Measurements from ENCODE around the gene TRABD2A.

TRABD2A gene

DNA sequence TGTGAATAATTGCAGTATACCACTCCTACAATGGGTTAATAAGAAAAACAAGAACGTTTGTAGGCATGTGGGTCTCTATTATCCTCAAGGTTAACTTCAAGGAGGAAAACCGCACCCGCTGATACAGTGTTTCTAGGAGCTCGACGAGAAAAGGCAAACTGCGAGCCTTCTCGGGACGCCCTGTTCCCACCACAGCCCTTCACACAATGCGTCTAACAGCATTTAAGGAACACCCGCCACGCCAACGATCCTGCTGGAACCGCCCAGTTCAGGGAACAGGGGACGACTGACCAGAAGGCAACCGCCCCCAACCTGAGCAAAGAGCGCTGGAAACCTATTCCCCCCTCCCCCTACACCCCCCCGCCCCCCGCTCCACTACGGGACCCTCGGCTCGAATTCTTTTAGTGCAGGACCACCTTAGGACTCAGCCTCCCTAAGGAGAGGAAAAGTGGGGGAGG is 23.9 kb upstream of the TRABD2A start:
- no peak for DNase-seq

DNA sequence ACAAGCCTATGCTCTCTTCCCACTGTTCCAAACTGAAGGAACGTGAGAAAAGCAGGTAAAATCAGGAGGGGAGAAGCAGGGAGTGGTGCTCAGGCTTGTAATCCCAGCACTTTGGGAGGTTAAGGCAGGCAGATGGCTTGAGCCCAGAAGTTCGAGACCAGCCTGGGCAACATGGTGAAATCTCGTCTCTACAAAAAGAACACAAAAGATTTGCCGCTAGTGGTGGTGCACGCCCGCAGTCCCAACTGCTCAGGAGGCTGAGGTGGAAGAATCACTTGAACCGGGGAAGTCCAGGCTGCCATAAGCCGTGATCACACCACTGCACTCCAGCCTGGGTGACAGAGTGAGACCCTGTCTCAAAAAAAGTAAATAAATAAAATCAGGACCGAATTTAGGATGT is 23.3 kb upstream of the TRABD2A start:
- no peak for DNase-seq

DNA sequence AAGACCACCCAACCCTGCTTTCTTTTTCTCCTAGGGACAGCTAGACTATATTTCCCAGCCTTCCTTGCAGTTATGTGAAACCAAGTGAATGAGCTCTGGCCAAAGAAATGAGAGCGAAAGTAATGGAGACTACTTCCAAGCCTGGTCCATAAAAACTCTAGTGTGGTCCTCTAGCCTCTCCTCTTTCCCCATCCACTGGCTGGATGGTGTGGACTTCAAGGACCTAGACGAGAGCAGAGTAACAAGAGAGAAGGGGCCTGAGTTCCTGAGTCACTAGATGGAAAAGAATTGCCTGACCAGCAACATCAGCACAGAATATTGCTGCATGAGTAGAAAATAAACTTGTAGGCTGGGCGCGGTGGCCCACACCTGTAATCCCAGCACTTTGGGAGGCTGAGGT is 21.6 kb upstream of the TRABD2A start:
- DNase-seq = no peak

DNA sequence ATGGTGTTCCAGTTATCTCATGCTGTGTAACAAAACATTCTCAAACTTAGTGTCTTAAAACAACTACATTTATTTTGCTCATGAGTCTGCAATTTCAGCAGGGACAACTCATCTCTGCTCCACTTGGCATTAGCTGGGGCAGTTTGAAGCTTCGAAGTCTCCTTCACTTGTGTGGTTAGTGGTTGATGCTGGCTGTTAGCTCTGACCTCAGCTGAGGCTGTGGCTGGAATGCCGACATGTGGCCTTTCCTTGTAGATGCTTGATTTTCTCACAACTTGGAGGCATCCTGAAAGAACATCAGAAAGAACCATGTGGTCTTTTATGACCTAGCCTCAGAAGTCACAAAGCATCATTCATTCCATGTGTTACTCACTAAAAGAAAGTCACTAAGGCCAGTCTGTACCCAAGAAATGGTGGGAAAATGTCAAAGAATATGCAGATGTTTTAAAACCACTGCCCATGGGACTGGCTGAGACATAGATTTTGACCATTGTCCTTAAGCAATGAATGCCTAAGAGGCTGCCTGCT is 20.8 kb upstream of the TRABD2A start:
- no peak for DNase-seq

DNA sequence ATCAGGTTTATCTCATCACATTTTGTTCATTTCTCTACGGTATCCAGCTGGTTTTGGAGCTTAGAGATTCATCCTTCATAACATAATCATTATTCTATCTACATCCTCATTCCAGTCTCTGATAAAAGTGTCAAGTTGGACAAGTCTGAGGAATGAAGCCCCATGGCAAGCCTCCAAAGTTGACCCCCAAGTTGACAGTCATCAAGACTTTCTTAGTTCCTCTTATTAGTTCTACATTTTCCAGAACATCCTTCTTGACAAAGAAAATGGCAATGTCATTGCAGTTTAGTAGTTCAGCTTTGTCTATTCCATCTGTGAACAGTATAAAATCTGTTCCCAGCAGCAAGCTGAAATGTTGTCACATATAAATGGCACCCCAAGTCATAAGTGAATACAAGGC is 20.1 kb upstream of the TRABD2A start:
- no peak for DNase-seq

DNA sequence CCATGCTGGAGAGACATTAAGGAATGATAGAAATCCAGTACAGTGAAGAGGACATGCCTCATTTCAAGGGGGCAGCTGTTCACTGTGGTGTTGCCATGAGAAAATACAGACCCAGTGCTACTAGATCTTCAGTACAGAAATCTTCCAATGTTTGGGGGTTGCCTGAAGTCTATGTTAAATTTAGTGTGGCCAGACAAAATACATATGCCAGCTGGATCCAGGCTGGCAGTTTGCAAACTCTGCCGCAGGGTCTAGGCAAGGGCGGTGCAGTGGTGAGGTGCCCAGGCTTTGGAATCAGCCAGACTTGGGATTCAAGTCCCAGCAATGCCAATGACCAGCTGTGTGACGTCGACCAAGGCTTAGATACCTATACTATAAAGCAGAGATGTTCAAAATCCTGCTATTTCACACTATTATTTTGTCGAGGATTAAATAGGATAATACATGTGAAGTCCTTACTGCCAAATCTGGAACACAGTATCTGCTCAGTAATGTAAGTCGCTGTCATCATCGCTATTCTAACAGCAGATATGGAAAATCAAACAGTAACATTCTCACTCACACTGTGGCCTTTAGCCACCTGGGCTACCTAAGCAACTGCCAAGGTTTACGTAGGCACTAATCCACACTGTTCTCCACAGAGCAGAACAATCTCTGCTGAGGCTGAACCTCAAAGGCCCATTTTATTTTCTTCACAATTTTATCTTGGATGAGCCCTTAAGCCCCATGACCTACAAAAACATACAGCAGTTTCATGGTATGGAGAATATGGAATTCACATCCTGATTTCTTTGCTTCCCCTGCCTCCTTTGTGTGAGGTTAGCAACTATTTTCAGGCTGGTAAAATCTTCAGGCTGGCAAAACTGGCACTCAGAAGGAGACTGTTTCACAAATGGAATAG is 18.7 kb upstream of the TRABD2A start:
- DNase-seq = no peak

DNA sequence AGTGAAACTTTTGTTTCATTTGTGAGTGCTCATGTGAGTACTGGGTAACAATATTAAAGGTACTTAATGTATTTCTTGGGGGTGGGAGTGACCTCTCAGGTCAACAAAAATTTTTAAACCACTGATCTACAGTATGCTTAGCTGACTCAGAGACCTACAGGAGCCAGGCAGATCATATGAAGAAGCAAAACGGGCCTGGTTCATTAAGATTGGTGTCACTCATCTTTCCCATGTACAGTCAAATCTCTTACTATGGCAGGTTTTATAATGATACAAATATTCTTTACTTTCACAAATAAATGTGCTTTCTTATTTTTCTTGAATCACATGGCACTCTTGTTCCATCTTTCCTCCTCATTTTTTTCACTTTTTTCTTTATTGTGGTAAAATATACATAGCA is 16.9 kb upstream of the TRABD2A start:
- DNase-seq = no peak

DNA sequence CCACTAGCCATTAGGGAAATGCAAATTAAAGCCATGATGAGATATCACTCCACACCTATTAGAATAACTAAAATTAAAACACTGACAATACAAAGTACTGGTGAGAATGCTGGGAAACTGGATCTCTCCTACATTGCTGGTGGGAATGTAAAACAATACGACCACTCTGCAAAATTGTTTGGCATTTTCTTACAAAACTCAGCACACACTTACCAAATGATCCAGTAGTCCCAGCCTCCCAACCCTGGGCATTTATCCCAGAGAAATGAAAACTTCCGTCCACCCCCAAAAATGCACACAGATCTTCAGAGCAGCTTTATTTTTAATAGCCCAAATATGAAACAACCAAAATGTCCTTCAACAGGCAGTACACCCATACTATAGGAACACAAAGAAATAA is 15.7 kb upstream of the TRABD2A start:
- DNase-seq = no peak

DNA sequence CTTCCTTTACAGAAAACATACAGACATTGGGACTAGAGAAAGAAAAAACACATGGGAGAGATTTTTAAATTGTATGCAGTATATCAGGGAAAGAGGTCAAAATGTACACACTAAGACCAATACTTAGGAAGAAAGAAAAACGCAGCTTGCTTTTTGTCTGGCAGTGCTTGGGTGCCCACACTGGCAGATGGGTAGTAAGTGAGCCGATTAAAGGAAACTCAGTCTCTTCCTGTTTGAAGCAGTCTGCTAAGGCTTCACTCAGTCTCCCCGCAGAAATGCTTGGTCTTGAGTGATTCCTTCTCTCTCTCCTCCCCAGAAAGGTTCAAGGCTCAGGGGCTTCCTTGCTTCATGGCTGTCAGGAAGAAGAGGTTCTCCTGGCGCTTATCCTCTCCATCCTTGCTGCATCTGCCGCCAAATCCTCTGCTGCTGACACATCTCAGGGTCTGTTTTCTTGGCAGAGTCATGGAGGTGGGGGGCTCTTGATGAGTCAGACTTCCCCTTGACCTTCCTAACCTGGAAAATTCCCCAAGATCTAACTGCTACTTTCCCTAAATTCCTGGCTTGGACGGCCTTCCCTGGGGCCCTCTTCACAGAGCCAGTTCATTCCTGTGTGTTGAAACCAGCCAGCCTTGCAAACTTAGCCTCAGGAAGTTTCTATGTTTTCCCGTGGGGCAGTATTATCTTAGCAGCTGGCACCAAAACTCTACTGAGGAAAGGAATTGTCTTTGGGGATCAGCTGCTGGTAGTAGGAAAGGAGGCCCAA is 14.1 kb upstream of the TRABD2A start:
- no peak for DNase-seq

DNA sequence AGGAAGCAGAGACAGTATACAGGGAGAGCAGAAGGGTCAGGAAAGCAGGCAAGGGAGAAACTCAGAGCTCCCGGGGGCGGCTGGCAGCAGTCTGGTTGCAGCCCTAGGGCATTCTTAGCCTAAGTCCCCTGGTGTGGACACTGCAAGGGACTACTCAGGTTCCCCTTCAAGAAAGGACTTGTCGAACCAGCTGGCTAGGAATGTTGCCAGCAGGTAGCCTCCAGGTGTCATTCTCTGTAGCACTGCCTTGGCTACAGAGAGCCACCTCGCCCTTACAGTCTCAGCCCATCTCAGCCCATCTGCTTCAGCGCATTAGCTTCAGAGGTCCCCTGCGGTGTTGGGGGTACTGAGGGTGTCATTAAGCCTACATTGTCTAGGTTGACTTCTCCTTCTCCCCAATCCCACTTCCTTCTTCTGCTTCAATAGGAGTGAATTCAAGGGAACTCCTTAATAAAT is 13.3 kb upstream of the TRABD2A start:
- no peak for DNase-seq

DNA sequence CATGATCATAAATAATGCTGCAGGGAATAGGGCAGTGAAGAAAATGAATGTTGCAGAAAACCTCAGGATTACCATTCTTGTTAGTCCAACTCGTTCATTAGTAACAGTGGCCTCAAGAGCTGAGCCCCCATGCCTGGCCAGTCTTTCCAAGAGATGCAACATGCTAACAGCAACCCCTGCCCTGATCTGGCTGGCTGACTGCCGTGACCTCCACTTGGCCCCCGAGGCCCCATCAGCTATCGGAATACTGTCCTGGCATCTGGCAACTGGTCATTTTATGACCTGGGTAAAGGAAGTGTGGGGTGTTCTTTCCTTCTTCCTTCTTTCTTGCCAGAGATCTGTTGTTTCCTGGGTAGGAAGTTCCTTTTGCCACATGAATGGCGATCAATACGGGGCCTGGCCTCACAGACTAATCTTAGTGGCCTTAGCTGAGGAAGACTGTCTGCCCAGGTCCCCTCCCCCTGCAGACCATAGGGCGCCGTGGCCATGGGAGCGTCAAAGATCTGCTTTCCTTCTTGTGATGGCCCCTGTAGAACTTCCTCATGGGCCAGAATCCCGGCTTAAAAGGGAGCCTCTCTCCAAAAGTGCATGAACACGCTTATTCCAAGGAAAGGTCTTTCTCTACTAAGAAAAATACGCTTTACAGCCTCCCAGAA is 10.6 kb upstream of the TRABD2A start:
- no peak for DNase-seq

DNA sequence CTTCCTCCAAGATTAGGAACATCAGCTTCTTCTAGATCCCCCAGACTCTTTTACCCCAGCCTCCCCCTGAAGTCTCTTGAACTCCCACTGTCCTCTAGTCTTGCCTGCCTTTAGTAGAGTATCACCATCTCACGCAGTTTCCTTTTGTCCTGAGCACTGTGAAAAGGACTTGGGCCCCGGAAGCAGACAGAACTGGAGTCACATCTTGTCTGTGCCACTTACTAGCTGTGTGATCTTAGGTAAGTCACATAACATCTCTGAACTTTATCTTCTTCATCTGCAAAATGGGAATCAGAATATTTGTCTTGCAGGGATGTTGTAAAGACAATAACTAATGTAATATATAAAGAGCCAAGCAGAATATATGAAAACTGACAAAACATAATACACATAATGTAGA is 8.4 kb upstream of the TRABD2A start:
- DNase-seq = no peak

DNA sequence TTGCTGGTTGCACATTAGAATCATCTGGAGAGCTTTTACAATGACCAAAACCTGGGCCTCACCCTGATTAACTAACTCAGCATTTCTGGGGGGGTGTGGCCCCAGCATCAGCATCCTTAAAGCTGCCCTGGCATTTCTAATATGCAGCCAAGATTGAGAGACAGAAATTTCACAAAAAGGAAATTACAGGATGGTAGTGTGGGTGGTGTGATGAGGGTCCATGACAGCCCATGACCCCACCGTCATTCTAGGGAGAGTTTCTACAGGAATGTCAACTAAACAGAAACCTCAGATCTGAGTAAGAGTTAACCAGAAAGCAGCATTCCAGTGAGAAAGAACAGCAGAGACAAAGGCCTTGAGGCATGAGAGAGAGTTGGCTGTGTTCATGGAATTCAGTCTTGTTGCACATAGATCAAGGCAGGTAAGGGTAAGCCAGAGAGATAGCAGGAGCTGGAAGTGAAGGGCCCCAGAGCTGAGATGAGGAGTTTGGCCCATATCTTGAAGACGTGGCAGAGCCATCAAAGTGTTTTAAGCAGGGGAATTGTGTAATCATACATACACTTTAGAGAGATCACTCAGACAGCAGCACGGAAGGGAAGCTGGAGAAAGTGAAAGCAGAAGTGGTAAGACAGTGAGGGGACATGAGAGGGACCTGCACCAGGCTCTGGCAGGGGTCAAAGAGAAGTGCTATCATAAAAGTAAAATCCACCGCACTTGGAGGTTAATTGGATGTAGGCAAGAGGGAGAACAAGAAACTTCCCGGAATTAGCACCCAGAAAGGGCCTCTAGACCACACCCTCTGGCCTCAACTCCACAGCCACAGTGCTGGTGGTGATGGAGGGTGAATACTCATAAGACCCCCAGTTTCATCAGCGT is 7.8 kb upstream of the TRABD2A start:
- no peak for DNase-seq

DNA sequence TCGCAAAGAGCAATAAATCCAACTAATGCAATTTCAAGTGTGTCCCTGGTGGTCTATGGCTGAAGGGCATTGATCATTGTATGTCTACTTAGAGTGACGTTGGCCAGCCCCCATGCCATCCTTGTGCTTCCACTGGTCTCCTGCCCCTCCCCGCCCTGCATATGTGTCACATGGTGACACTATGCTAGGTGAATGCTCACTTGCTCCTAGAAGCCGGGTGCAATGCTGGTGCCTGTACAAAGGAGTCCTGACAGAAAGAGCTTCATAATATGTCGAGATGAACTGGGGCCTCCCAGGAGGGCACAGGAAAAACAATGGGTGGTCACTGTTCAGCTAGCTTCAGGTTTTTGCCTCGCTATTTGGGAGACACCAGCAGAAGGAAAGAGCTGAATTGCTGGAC is 5.9 kb upstream of the TRABD2A start:
- no peak for DNase-seq

DNA sequence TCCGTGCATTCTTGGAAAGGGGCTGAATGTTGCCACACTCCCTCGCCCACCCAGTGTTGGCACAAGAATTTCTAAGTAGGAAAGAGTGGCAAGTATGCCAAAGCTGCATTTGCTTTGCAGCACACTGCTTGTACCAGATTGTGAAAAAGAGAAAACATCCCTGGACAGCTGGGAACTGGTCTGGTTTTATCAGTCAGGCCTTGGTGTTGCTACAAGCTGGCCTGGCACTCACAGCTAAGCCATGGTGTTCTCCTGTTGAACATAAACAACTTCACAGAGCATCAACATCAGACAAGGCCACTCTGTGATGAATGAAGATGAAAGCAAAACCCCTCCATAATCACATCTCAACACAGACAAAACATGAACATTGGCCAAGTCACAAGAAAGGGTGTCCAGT is 4.2 kb upstream of the TRABD2A start:
- DNase-seq = no peak

DNA sequence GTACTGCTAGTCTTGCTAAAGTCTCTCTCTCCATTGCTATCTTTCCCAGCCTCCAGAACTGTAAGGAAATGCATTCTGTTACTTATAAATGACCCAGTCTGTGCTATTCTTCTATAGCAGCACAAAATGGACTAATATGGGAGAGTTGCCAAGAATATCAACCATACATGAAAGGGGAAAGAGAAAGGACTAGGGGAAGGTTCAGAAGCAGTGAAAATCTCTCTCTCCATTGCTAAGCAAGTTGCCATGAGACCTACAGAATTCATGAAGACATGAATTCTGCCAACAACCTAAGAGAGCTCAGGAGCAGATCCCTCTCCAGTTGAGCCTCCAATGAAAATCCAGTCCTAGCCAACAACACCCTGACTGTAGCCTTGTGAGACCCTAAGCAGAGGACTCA is 3.6 kb upstream of the TRABD2A start:
- DNase-seq = no peak

DNA sequence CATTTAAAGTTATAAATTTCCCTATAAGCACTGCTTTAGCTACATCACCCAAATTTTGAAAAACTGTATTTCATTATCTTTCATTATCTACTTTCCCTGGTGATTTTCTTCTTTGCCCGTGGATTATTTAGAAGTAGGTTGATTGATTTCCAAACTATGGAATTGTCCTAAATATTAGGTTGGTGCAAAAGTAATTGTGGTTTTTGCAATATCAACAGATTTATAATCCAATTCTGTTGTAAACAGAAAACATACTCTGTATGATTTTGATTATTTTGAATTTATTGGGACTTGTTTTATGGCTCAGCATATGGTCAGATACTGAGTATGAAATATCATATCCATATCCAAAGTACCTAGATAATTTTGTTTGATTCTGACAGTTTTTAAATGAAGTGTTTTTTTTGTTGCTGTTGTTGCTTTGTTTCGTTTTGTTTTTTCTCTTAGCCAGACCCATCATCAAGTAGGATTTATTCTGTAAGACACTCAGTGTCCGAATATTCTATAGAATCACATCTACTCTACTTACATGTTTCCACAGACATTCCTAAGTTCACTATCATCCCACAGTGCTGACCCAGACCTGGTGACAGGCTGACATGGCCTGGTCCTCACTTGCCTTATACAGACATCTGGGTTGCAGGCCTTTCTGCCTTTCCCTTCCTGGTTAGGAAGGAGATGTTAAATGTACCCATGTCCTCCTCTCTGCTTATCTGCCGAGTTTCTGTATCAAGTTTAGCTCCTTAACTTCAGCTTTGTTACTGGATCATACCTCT is 2.1 kb upstream of the TRABD2A start:
- no peak for DNase-seq

DNA sequence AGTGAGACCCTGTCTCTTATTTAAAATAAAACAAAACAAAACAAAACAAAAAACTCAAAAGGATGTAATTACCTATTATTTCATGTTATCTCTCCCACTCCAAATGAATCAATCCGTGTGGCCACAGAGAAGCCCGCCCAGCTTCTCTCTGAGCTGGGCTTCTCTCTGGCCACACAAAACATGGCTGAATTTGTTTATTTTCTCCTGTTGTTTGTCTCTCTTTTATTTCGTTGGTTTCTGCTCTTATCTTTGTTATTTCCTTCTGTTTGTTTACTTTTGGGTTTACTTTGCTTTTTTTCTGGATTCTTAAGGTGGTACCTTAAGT is 1.5 kb upstream of the TRABD2A start:
- DNase-seq = no peak

DNA sequence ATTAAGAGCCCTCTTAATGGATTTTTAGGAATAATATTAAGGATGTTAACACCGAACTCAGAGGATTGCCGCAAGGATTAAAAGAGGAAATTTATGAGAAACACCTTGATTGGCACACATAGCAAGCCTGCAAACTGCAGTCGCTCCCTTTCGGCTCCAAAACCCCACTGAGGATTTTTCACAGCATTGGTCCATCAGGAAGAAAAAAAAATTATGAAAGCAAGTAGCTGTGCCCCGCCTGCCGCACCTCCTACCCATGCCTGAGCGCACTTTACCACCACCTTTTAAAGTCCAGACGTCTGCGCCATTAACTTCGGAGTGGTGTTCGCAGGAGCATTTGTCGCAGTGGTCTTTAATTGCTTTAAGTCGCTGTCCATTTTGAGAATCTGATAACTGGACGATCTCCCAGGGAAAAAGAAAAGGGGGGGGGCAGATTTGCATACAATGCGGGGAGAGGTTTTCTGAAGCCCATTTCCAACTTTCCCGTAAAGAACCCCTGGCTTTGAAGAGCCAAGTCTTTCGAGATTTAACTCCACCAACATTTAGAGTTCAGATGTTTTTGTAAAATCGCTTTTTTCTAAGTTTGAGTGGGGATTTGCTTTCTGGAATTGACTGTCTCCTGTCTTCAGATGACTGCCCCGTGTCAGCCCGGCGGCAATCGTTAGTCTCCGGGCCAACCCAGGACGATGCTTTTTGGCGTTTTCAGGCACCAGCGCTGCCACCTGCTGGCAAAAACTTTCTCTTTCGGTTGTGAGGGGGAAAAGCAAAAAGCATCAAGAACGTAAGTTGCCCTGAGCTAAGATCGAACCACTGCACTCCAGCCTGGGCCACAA is 913 bp upstream of the TRABD2A start:
- peak; percentile 14 for DNase-seq

DNA sequence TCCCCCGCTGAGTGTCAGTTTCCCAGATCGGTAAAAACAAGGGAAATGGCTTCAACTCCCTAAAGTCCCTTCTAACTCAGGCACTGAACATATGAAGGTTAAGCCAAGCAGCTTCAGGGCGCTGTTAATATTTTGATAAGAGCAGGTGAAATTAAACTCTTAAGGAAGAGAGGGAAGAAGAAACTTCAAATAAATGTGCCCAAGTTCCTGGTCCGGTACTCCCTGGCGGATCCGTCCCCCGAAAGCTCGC is 564 bp downstream of the TRABD2A start:
- DNase-seq = no peak

All from NCI-H510A (cell line).